Transverse colon (tissue), 4 donors: ENCODE results near the gene ATRAID. TPM values are rescaled to one million over a fixed set of nuclear protein-coding genes. Genes with fewer than 3 reads are reported as not detected.

Source experiments
- DNase-seq: peaks from one replicate; pipeline ENCODE4 v3.0.0-alpha.2; 2019
- H3K27ac ChIP-seq, 4 donors: fragments of 200-600 bp; sonication (generic); 2 replicates each; pipeline ENCODE4 v1.5.1; 2016 to 2018; ENCODE audit warnings: inconsistent platforms in 4 of 4
- H3K27me3 ChIP-seq: fragments of 200-600 bp; sonication (generic); 2 replicates; pipeline ENCODE4 v1.5.1; 2017; ENCODE audit warnings: inconsistent platforms
- H3K36me3 ChIP-seq, 4 donors: fragments of 200-600 bp; sonication (generic); 2 replicates each; pipeline ENCODE4 v1.5.1; 2017 to 2019; ENCODE audit warnings: inconsistent platforms in 4 of 4
- H3K4me1 ChIP-seq, 4 donors: fragments of 200-600 bp; sonication (generic); 2 replicates each; pipeline ENCODE4 v1.5.1; 2017 to 2020; ENCODE audit warnings: inconsistent platforms in 4 of 4
- H3K4me3 ChIP-seq, 4 donors: fragments of 200-600 bp; sonication (generic); 1 replicate in 1 of 4; 2 replicates in 3 of 4; pipeline versions ENCODE4 v1.5.1 to v1.6.1; 2017 to 2019; ENCODE audit warnings: inconsistent platforms in 4 of 4
- H3K9me3 ChIP-seq, 2 donors: fragments of 200-600 bp; sonication (generic); 2 replicates each; pipeline ENCODE4 v1.5.1; 2017 to 2019; ENCODE audit warnings: inconsistent platforms in 2 of 2
- CTCF ChIP-seq, 5 experiments: fragments of 200-600 bp in 3 of 5; fragments of 450-650 bp in 2 of 5; sonication (generic) in 3 of 5; IDR thresholded peaks; 1 replicate in 2 of 5; 2 replicates in 3 of 5; pipeline ENCODE4 v1.5.1; 2016 to 2017; ENCODE audit warnings: antibody characterized with exemption in 5 of 5, inconsistent platforms in 3 of 5, mild to moderate bottlenecking in 2 of 5, moderate library complexity in 1 of 5
- EP300 ChIP-seq: sonication (generic); formaldehyde crosslinking; IDR thresholded peaks from one replicate; pipeline ENCODE4 v1.6.1; 2017; ENCODE audit warnings: antibody characterized with exemption, low read depth
- POLR2A ChIP-seq: fragments of 450-650 bp; IDR thresholded peaks from one replicate; pipeline ENCODE4 v1.6.1; 2016; ENCODE audit warnings: antibody characterized with exemption, mild to moderate bottlenecking, moderate library complexity
- POLR2AphosphoS5 ChIP-seq, 3 donors: sonication (generic); formaldehyde crosslinking; IDR thresholded peaks; one replicate each; pipeline ENCODE4 v1.6.1; 2016; ENCODE audit warnings: antibody characterized with exemption in 3 of 3
- WGBS, 2 donors: methylation state at CpG; one replicate each; pipeline ENCODE4 v1.1.5; 2018; ENCODE audit warnings: low coverage in 1 of 2; 5-methylcytosine and 5-hydroxymethylcytosine counted together
- in situ Hi-C, 4 donors: fragments of 200-750 bp; cut with MboI; loops; one replicate each; pipeline versions ENCODE4 v1.15.0 to v1.15.1; 2017; ENCODE audit warnings: low sequenced_read_pairs in 3 of 4, low pct_ligation_motif_present in 1 of 4, low pct_unique_long_range_greater_than_20kb in 1 of 4
- intact Hi-C: fragments of 100-400 bp; cut with DNase I; formaldehyde crosslinking; loops from one replicate; pipeline ENCODE4 v1.15.1; 2023; ENCODE audit warnings: low total_unique reads
- total RNA-seq, 4 donors: library from RNA; depleted of rRNA; stranded (reverse); fragments of >200 nt; gene quantifications; one replicate each; pipeline ENCODE4 v1.1.0, GENCODE V29; 2016

ATRAID gene
- total RNA-seq, 4 donors from 2014 or later, result 64.7 to 179 (median 121) TPM

GRCh38 chr2:27170581-27171337 lies 41.1 kb upstream of the ATRAID start:
- H3K27ac ChIP-seq, result no peak overlapping the region
- no peak for DNase-seq
- no peaks in the 10 kb centered on the region for H3K9me3 ChIP-seq
- in situ Hi-C loops (no loop called here), intact Hi-C loops (loop anchor here (5.0 kb wide), 1 partner anchor 137 kb away; the partner anchor contains the start of gene UCN)
- no peak for TF ChIP-seq EP300
- TF ChIP-seq POLR2A, result no peak
- no peak for TF ChIP-seq POLR2AphosphoS5 (IDR thresholded peaks at IDR 0.05)
- no peak for TF ChIP-seq CTCF (IDR thresholded peaks at IDR 0.05)
- H3K36me3 ChIP-seq, result no peaks in the 10 kb centered on the region
- H3K4me3 ChIP-seq, result no peak overlapping the region
- H3K4me1 ChIP-seq, result peaks cover 0 to 15% (median 8%) of the 10 kb centered on the region in 4 donors
- 49 to 53% methylated on average over 5 to 6 of the region's 6 CpGs for WGBS, 2 donors
- no peaks in the 10 kb centered on the region for H3K27me3 ChIP-seq

GRCh38 chr2:27171351-27171848 lies 40.4 kb upstream of the ATRAID start:
- 51% methylated on average over 8 of the region's 8 CpGs; no CpG with 5 or more reads in 1 of the 2 donors for whole genome bisulfite sequencing, 2 donors
- TF ChIP-seq CTCF (IDR thresholded peaks at IDR 0.05) (no peak), EP300 (no peak), POLR2AphosphoS5 (IDR thresholded peaks at IDR 0.05) (no peak), POLR2A (no peak)
- in situ Hi-C loops, result no loop called here
- no peak overlapping the region for H3K27ac ChIP-seq
- no peaks in the 10 kb centered on the region for H3K36me3 ChIP-seq
- no peak for DNase-seq
- no peaks in the 10 kb centered on the region for H3K9me3 ChIP-seq
- intact Hi-C loops, result loop anchor here (5.0 kb wide), 1 partner anchor 136 kb away; the partner anchor contains the start of gene UCN
- H3K4me3 ChIP-seq, result no peak overlapping the region
- peaks cover 0 to 15% (median 8%) of the 10 kb centered on the region in 4 donors for H3K4me1 ChIP-seq
- H3K27me3 ChIP-seq, result no peaks in the 10 kb centered on the region

- in situ Hi-C loops, result no loop called here
- 65 to 67% methylated on average over 1 to 6 of the region's 6 CpGs for WGBS, 2 donors
Measured at GRCh38 chr2:27174638-27175037, 37.2 kb upstream of the ATRAID start.

More at GRCh38 chr2:27174638-27175037, 37.2 kb upstream of the ATRAID start:
- no peaks in the 10 kb centered on the region for H3K36me3 ChIP-seq
- peaks cover 0 to 15% (median 8%) of the 10 kb centered on the region in 4 donors for H3K4me1 ChIP-seq
- TF ChIP-seq POLR2AphosphoS5 (IDR thresholded peaks at IDR 0.05) (no peak), CTCF (IDR thresholded peaks at IDR 0.05) (no peak), EP300 (no peak), POLR2A (no peak)
- intact Hi-C loops, result loop anchor here (5.0 kb wide), 1 partner anchor 133 kb away; the partner anchor contains the start of gene UCN
- H3K27me3 ChIP-seq, result peaks cover 17% of the 10 kb centered on the region
- H3K4me3 ChIP-seq, result no peak overlapping the region
- DNase-seq, result no peak
- H3K27ac ChIP-seq, result no peak overlapping the region
- no peaks in the 10 kb centered on the region for H3K9me3 ChIP-seq
